Left ventricle myocardium inferior (tissue), 1 donor: Measurements from ENCODE around the gene LRRC56. TPM values are rescaled to one million over a fixed set of nuclear protein-coding genes. Genes with fewer than 3 reads are reported as not detected.

Experiments
- DNase-seq: peaks from one replicate; pipeline ENCODE4 v3.0.0-alpha.2; 2020
- H3K27ac ChIP-seq: fragments of 200-600 bp; replicated peaks from 2 replicates; pipeline ENCODE4 v1.8.0; 2021
- H3K27me3 ChIP-seq: fragments of 200-600 bp; 2 replicates; pipeline ENCODE4 v1.8.0; 2021; ENCODE audit warnings: low read depth
- H3K36me3 ChIP-seq: fragments of 200-600 bp; 2 replicates; pipeline ENCODE4 v1.8.0; 2021
- H3K4me1 ChIP-seq: fragments of 200-600 bp; 2 replicates; pipeline ENCODE4 v1.8.0; 2021
- H3K4me3 ChIP-seq: fragments of 200-600 bp; 2 replicates; pipeline ENCODE4 v1.8.0; 2021; ENCODE audit warnings: mild to moderate bottlenecking, moderate library complexity
- H3K9me3 ChIP-seq: fragments of 200-600 bp; replicated peaks from 2 replicates; pipeline ENCODE4 v1.8.0; 2021
- CTCF ChIP-seq: fragments of 200-600 bp; IDR thresholded peaks from 2 replicates; pipeline ENCODE4 v1.8.0; 2021; ENCODE audit warnings: antibody characterized with exemption, mild to moderate bottlenecking, borderline replicate concordance
- intact Hi-C: fragments of 100-400 bp; cut with micrococcal nuclease; formaldehyde crosslinking; loops from one replicate; pipeline ENCODE4 v1.11.0; 2022
- total RNA-seq: library from RNA; stranded (reverse); fragmentation: NEBNext Ultra II Directional; extraction: Animal tissue kit (Norgen Biotek cat#: 25700); gene quantifications from one replicate; pipeline ENCODE4 v1.2.1, GENCODE V29; 2021
- donor health status: DM: no; HTN: yes; CAD: no; lungs with severe emphysema.

LRRC56 gene
- total RNA-seq, 1 donor from 2014 or later = 0.25 TPM

- H3K36me3 ChIP-seq = peaks cover 78% of the 10 kb centered on the region
- H3K27ac ChIP-seq = peak overlapping the region; percentile 99
- TF ChIP-seq CTCF = no peak
- DNase-seq = no peak
- intact Hi-C loops = no loop called here
- no peaks in the 10 kb centered on the region for H3K9me3 ChIP-seq
- H3K27me3 ChIP-seq = no peaks in the 10 kb centered on the region
- H3K4me3 ChIP-seq = no peak overlapping the region
- peaks cover 81% of the 10 kb centered on the region for H3K4me1 ChIP-seq
These were observed 38.8 kb upstream of the LRRC56 start for GRCh38 chr11:498297-499181.

- peak overlapping the region; percentile 99 for H3K27ac ChIP-seq
- intact Hi-C loops = no loop called here
- no peak for DNase-seq
- TF ChIP-seq CTCF = no peak
- no peak overlapping the region for H3K4me3 ChIP-seq
- no peaks in the 10 kb centered on the region for H3K9me3 ChIP-seq
- peaks cover 90% of the 10 kb centered on the region for H3K4me1 ChIP-seq
- H3K27me3 ChIP-seq = no peaks in the 10 kb centered on the region
- H3K36me3 ChIP-seq = peaks cover 69% of the 10 kb centered on the region
These were observed 37.9 kb upstream of the LRRC56 start for GRCh38 chr11:499201-500076.

GRCh38 chr11:501001-501682 lies 36.2 kb upstream of the LRRC56 start:
- Histone ChIP-seq H3K27ac (peak overlapping the region; percentile 99), H3K36me3 (peaks cover 55% of the 10 kb centered on the region), H3K4me1 (peaks cover 96% of the 10 kb centered on the region), H3K27me3 (no peaks in the 10 kb centered on the region), H3K9me3 (no peaks in the 10 kb centered on the region), H3K4me3 (no peak overlapping the region)
- intact Hi-C loops = no loop called here
- peak; percentile 57 for DNase-seq
- TF ChIP-seq CTCF = no peak

- H3K27me3 ChIP-seq = no peaks in the 10 kb centered on the region
- peaks cover 49% of the 10 kb centered on the region for H3K36me3 ChIP-seq
- H3K4me1 ChIP-seq = peaks cover 95% of the 10 kb centered on the region
- no peak for DNase-seq
- H3K4me3 ChIP-seq = no peak overlapping the region
- intact Hi-C loops = no loop called here
- peak overlapping the region; percentile 99 for H3K27ac ChIP-seq
- H3K9me3 ChIP-seq = no peaks in the 10 kb centered on the region
- no peak for TF ChIP-seq CTCF
These were observed 35.5 kb upstream of the LRRC56 start for GRCh38 chr11:501683-502287.
